HUES48 (cell line): ENCODE measurements around the gene TNS3.
A peak's percentile ranks its signal among the peaks of the same experiment; 100 is the strongest.

Experiments
- H3K27ac ChIP-seq: one replicate; pipeline ENCODE4 v1.7.0; 2013; ENCODE audit warnings: low read depth, low read length, inconsistent platforms
- H3K27me3 ChIP-seq: 2 replicates; pipeline ENCODE4 v1.6.1; 2013; ENCODE audit warnings: mild to moderate bottlenecking, low read length; ENCODE audit not compliant: control insufficient read depth, insufficient read depth
- H3K36me3 ChIP-seq: 2 replicates; pipeline ENCODE4 v1.6.1; 2013; ENCODE audit warnings: low read length; ENCODE audit not compliant: control insufficient read depth, insufficient read depth
- H3K4me1 ChIP-seq: 2 replicates; pipeline ENCODE4 v1.6.1; 2013; ENCODE audit warnings: mild to moderate bottlenecking, low read length; ENCODE audit not compliant: control insufficient read depth, insufficient read depth
- H3K4me3 ChIP-seq: 2 replicates; pipeline ENCODE4 v1.5.1; 2013; ENCODE audit warnings: mild to moderate bottlenecking, low read depth, low read length
- H3K9ac ChIP-seq: 2 replicates; pipeline ENCODE4 v1.6.1; 2013; ENCODE audit warnings: mild to moderate bottlenecking, low read depth, low read length, moderate library complexity
- H3K9me3 ChIP-seq: 2 replicates; pipeline ENCODE4 v1.6.1; 2013; ENCODE audit warnings: low read length; ENCODE audit not compliant: control insufficient read depth, insufficient read depth

The TNS3 gene

GRCh38 chr7:47484923-47485639 is 96.8 kb downstream of the TNS3 start:
- no peak overlapping the region for H3K9ac ChIP-seq
- H3K27ac ChIP-seq, result no peak overlapping the region
- H3K36me3 ChIP-seq, result no peaks in the 10 kb centered on the region
- H3K9me3 ChIP-seq, result no peaks in the 10 kb centered on the region
- peaks cover 36% of the 10 kb centered on the region for H3K4me1 ChIP-seq
- peaks cover 41% of the 10 kb centered on the region for H3K27me3 ChIP-seq
- H3K4me3 ChIP-seq, result no peak overlapping the region

GRCh38 chr7:47484457-47484856 is 97.5 kb downstream of the TNS3 start:
- H3K9me3 ChIP-seq, result no peaks in the 10 kb centered on the region
- H3K4me3 ChIP-seq, result no peak overlapping the region
- H3K27ac ChIP-seq, result no peak overlapping the region
- H3K27me3 ChIP-seq, result peaks cover 47% of the 10 kb centered on the region
- peaks cover 42% of the 10 kb centered on the region for H3K4me1 ChIP-seq
- H3K36me3 ChIP-seq, result no peaks in the 10 kb centered on the region
- no peak overlapping the region for H3K9ac ChIP-seq

- Histone ChIP-seq H3K36me3 (no peaks in the 10 kb centered on the region), H3K9me3 (no peaks in the 10 kb centered on the region)
Observed at GRCh38 chr7:47483604-47484273, 98.2 kb downstream of the TNS3 start.

GRCh38 chr7:47482013-47482875 is 99.7 kb downstream of the TNS3 start:
- H3K4me3 ChIP-seq, result no peak overlapping the region
- peaks cover 29% of the 10 kb centered on the region for H3K4me1 ChIP-seq
- H3K9ac ChIP-seq, result no peak overlapping the region

More at GRCh38 chr7:47483604-47484273, 98.2 kb downstream of the TNS3 start:
- Histone ChIP-seq H3K27me3 (peaks cover 52% of the 10 kb centered on the region), H3K9ac (no peak overlapping the region), H3K27ac (no peak overlapping the region), H3K4me3 (no peak overlapping the region), H3K4me1 (peaks cover 38% of the 10 kb centered on the region)

GRCh38 chr7:47481541-47482012 is 100.3 kb downstream of the TNS3 start:
- Histone ChIP-seq H3K9ac (no peak overlapping the region), H3K27me3 (peaks cover 57% of the 10 kb centered on the region), H3K36me3 (no peaks in the 10 kb centered on the region), H3K27ac (no peak overlapping the region), H3K4me3 (no peak overlapping the region), H3K4me1 (peaks cover 27% of the 10 kb centered on the region), H3K9me3 (no peaks in the 10 kb centered on the region)

More at GRCh38 chr7:47482013-47482875, 99.7 kb downstream of the TNS3 start:
- Histone ChIP-seq H3K9me3 (no peaks in the 10 kb centered on the region), H3K27me3 (peaks cover 57% of the 10 kb centered on the region), H3K27ac (no peak overlapping the region), H3K36me3 (no peaks in the 10 kb centered on the region)

GRCh38 chr7:47480576-47481538 is 101.1 kb downstream of the TNS3 start:
- H3K36me3 ChIP-seq, result no peaks in the 10 kb centered on the region
- peak overlapping the region; percentile 84 for H3K27ac ChIP-seq
- peaks cover 27% of the 10 kb centered on the region for H3K4me1 ChIP-seq
- no peak overlapping the region for H3K9ac ChIP-seq
- no peaks in the 10 kb centered on the region for H3K9me3 ChIP-seq
- 0 out of 2 replicates have a peak overlapping the region, but pooled peaks have one; percentile 21 for H3K4me3 ChIP-seq
- peaks cover 57% of the 10 kb centered on the region for H3K27me3 ChIP-seq

- Histone ChIP-seq H3K27me3 (peaks cover 57% of the 10 kb centered on the region), H3K36me3 (no peaks in the 10 kb centered on the region), H3K4me3 (0 out of 2 replicates have a peak overlapping the region, but pooled peaks have one; percentile 5), H3K9me3 (no peaks in the 10 kb centered on the region), H3K4me1 (peaks cover 33% of the 10 kb centered on the region), H3K27ac (peak overlapping the region; percentile 84), H3K9ac (no peak overlapping the region)
Observed at GRCh38 chr7:47479821-47480575, 101.9 kb downstream of the TNS3 start.

GRCh38 chr7:47478926-47479711 is 102.8 kb downstream of the TNS3 start:
- H3K9me3 ChIP-seq, result no peaks in the 10 kb centered on the region
- no peaks in the 10 kb centered on the region for H3K36me3 ChIP-seq
- H3K9ac ChIP-seq, result no peak overlapping the region
- H3K27ac ChIP-seq, result no peak overlapping the region
- peaks cover 49% of the 10 kb centered on the region for H3K27me3 ChIP-seq
- H3K4me1 ChIP-seq, result peaks cover 36% of the 10 kb centered on the region
- H3K4me3 ChIP-seq, result no peak overlapping the region

- H3K9ac ChIP-seq, result no peak overlapping the region
- H3K4me3 ChIP-seq, result no peak overlapping the region
- H3K27ac ChIP-seq, result no peak overlapping the region
- peaks cover 36% of the 10 kb centered on the region for H3K4me1 ChIP-seq
- peaks cover 39% of the 10 kb centered on the region for H3K27me3 ChIP-seq
- no peaks in the 10 kb centered on the region for H3K9me3 ChIP-seq
- H3K36me3 ChIP-seq, result no peaks in the 10 kb centered on the region
Observed at GRCh38 chr7:47478017-47478344, 103.9 kb downstream of the TNS3 start.
